Keratinocyte (primary cell): ENCODE measurements around the gene KRT31. TPM values are rescaled to one million over a fixed set of nuclear protein-coding genes. Genes with fewer than 3 reads are reported as not detected.
"Not testable (repeated sequence)": the region's sequence is repeated elsewhere in the genome, so short reads cannot be mapped to it uniquely, and the experiment has no call there.

Experiments used
- DNase-seq: peaks from one replicate; pipeline ENCODE4 v3.0.0-alpha.2; 2011; ENCODE audit warnings: low read depth, missing footprints, low spot score
- FAIRE-seq: peaks from 2 replicates; lab custom pipeline; 2011; peaks lifted over from hg19 to GRCh38; lab: Jason Lieb, UNC
- H2AFZ ChIP-seq: 2 replicates; pipeline ENCODE4 v1.6.0; 2012; ENCODE audit warnings: low read length, control low read depth, inconsistent platforms; ENCODE audit not compliant: control insufficient read depth
- H3K27ac ChIP-seq: 2 replicates; pipeline ENCODE4 v1.5.1; 2011; ENCODE audit warnings: low read length; ENCODE audit not compliant: control insufficient read depth, insufficient read depth
- H3K27me3 ChIP-seq: 3 replicates; pipeline ENCODE4 v1.6.0; 2011; ENCODE audit warnings: low read length; ENCODE audit not compliant: control insufficient read depth, insufficient read depth; ENCODE audit errors: extremely low read depth
- H3K36me3 ChIP-seq, 2 experiments: 2 replicates in 1 of 2; 3 replicates in 1 of 2; pipeline ENCODE4 v1.5.1; 2011; ENCODE audit warnings: low read length in 2 of 2, mild to moderate bottlenecking in 1 of 2; ENCODE audit not compliant: control insufficient read depth in 2 of 2, insufficient read depth in 2 of 2; ENCODE audit errors: extremely low read depth in 1 of 2
- H3K4me1 ChIP-seq: 3 replicates; pipeline ENCODE4 v1.5.1; 2011; ENCODE audit warnings: low read length; ENCODE audit not compliant: control insufficient read depth, insufficient read depth; ENCODE audit errors: extremely low read depth
- H3K4me2 ChIP-seq: 3 replicates; pipeline ENCODE4 v1.6.0; 2011; ENCODE audit warnings: low read depth, low read length; ENCODE audit not compliant: control insufficient read depth, insufficient read depth; ENCODE audit errors: extremely low read depth
- H3K4me3 ChIP-seq, 3 experiments: fragments of 200-600 bp in 1 of 3; sonication (generic) in 1 of 3; 2 replicates in 2 of 3; 3 replicates in 1 of 3; pipeline ENCODE4 v1.5.1; 2011 to 2016; ENCODE audit warnings: low read length in 3 of 3, mild to moderate bottlenecking in 3 of 3, control low read depth in 2 of 3, inconsistent platforms in 1 of 3, low read depth in 1 of 3, mixed read lengths in 1 of 3, mixed run types in 1 of 3, moderate library complexity in 1 of 3; ENCODE audit not compliant: control insufficient read depth in 2 of 3, insufficient read depth in 2 of 3; ENCODE audit errors: extremely low read depth in 1 of 3
- H3K79me2 ChIP-seq: 2 replicates; pipeline ENCODE4 v1.6.0; 2012; ENCODE audit warnings: low read length; ENCODE audit not compliant: control insufficient read depth, insufficient read depth
- H3K9ac ChIP-seq: 3 replicates; pipeline ENCODE4 v1.6.0; 2011; ENCODE audit warnings: low read length; ENCODE audit not compliant: control insufficient read depth, insufficient read depth; ENCODE audit errors: extremely low read depth
- H3K9me1 ChIP-seq: 3 replicates; pipeline ENCODE4 v1.6.0; 2011; ENCODE audit warnings: low read length; ENCODE audit not compliant: control insufficient read depth, insufficient read depth; ENCODE audit errors: extremely low read depth
- H3K9me3 ChIP-seq: 2 replicates; pipeline ENCODE4 v1.5.1; 2012; ENCODE audit warnings: low read depth, low read length; ENCODE audit not compliant: control insufficient read depth
- H4K20me1 ChIP-seq: 3 replicates; pipeline ENCODE4 v1.6.0; 2011; ENCODE audit warnings: low read length; ENCODE audit not compliant: control insufficient read depth, insufficient read depth; ENCODE audit errors: extremely low read depth
- EZH2 ChIP-seq: IDR thresholded peaks from one replicate; pipeline ENCODE4 v1.6.1; 2012; ENCODE audit warnings: inconsistent platforms, mild to moderate bottlenecking, low read length, moderate library complexity
- dilution Hi-C: fragments of 300-500 bp; cut with MboI; formaldehyde crosslinking; loops from one replicate; pipeline ENCODE4 v1.7.0; 2020; ENCODE audit warnings: low sequenced_read_pairs; ENCODE audit not compliant: extremely low pct_ligation_motif_present
- polyA plus RNA-seq, 5 experiments: library from polyadenylated mRNA; depleted of rRNA in 3 of 5; stranded (reverse) in 3 of 5; stranded (forward) in 1 of 5; unstranded in 1 of 5; fragments of >200 nt; gene quantifications; 1 replicate in 1 of 5; 2 replicates in 3 of 5; 3 replicates in 1 of 5; pipeline versions ENCODE4 v1.2.1 to v1.2.3, GENCODE V29; 2011 to 2012; ENCODE audit warnings: missing spikeins in 2 of 5, low read depth in 1 of 5, low replicate concordance in 1 of 5
- TF ChIP-seq, protein P1 (sequence below), 3 experiments: IDR thresholded peaks in 1 of 3; conservative IDR thresholded peaks in 1 of 3; optimal IDR thresholded peaks in 1 of 3; 2 replicates in 2 of 3; 3 replicates in 1 of 3; pipeline versions ENCODE3 to v1.5.1; 2011; ENCODE audit warnings: low read length in 3 of 3, mild to moderate bottlenecking in 3 of 3, moderate library complexity in 2 of 3, control low read depth in 1 of 3, inconsistent platforms in 1 of 3; ENCODE audit not compliant: insufficient read depth in 2 of 3; ENCODE audit errors: extremely low read depth in 1 of 3

Gene KRT31
- polyA plus RNA-seq, 1 donor (not counting 4 experiments of a cell fraction or from before 2014, with no cell fraction given): 24.9 TPM

- Histone ChIP-seq H3K9me3 (no peaks in the 10 kb centered on the region), H3K4me2 (no peak within 1 kb of the TSS), H2AFZ (no peak within 1 kb of the TSS), H4K20me1 (no peaks in the 10 kb centered on the region), H3K27ac (no peak within 1 kb of the TSS), H3K4me3 (no peak within 1 kb of the TSS), H3K9ac (no peak within 1 kb of the TSS), H3K36me3 (no peaks in the 10 kb centered on the region), H3K9me1 (no peaks in the 10 kb centered on the region), H3K4me1 (peaks cover 27% of the 10 kb centered on the region), H3K27me3 (no peaks in the 10 kb centered on the region), H3K79me2 (no peaks in the 10 kb centered on the region)
- no peak for TF ChIP-seq EZH2
- TF ChIP-seq, protein P1, sequence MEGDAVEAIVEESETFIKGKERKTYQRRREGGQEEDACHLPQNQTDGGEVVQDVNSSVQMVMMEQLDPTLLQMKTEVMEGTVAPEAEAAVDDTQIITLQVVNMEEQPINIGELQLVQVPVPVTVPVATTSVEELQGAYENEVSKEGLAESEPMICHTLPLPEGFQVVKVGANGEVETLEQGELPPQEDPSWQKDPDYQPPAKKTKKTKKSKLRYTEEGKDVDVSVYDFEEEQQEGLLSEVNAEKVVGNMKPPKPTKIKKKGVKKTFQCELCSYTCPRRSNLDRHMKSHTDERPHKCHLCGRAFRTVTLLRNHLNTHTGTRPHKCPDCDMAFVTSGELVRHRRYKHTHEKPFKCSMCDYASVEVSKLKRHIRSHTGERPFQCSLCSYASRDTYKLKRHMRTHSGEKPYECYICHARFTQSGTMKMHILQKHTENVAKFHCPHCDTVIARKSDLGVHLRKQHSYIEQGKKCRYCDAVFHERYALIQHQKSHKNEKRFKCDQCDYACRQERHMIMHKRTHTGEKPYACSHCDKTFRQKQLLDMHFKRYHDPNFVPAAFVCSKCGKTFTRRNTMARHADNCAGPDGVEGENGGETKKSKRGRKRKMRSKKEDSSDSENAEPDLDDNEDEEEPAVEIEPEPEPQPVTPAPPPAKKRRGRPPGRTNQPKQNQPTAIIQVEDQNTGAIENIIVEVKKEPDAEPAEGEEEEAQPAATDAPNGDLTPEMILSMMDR (optimal IDR thresholded peaks at IDR 0.05 in 1 of 3, IDR thresholded peaks at IDR 0.05 in 1 of 3, conservative IDR thresholded peaks at IDR 0.05 in 1 of 3; ENCODE audit: extremely low read depth in 1 of 3, insufficient read depth in 2 of 3, low read length in 3 of 3): no peak
- FAIRE-seq: no peak
- DNase-seq: no peak
- dilution Hi-C loops: no loop called here
Measured at GRCh38 chr17:41424111-41424635, 26.8 kb upstream of the KRT31 start, which contains the start of gene KRT37. Gene KRT37 (minus strand): TSS chr17:41424585. CDS start chr17:41424523, 62 bp downstream.

GRCh38 chr17:41422586-41422985, 25.2 kb upstream of the KRT31 start:
- H3K36me3 ChIP-seq, H3K79me2 ChIP-seq, H3K4me3 ChIP-seq, H3K27me3 ChIP-seq, H2AFZ ChIP-seq, FAIRE-seq, H4K20me1 ChIP-seq, dilution Hi-C loops, H3K9ac ChIP-seq, H3K9me3 ChIP-seq, H3K4me2 ChIP-seq, DNase-seq, H3K9me1 ChIP-seq, H3K27ac ChIP-seq: not testable (repeated sequence)
- H3K4me1 ChIP-seq: peaks cover 43% of the 10 kb centered on the region

DNA sequence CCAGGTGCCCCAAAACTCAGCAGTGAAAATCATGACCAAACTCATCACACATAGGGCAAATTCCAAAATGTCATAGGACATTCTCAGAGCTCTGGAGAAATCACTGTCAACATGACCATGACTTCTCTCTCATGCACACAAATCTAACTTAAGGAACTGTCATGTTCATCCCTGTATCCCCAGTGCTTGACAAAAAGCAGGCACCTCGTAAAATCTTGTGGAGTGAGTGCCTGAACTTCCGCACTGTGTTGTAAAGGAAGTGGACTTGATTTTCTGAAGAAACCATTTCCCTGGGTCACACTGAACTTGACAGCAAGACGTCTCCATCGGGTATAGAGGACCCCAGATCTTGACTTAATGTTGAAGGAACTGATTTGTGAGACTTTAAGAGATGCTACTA, 24.2 kb upstream of the KRT31 start:
- H3K9me1 ChIP-seq: peaks cover 2% of the 10 kb centered on the region
- H3K4me1 ChIP-seq: peaks cover 48% of the 10 kb centered on the region
- peak overlapping the region; percentile 88 for H3K27ac ChIP-seq
- H3K9me3 ChIP-seq: no peaks in the 10 kb centered on the region
- H3K4me2 ChIP-seq: peak overlapping the region; percentile 46
- no peak overlapping the region for H3K4me3 ChIP-seq
- no peaks in the 10 kb centered on the region for H3K27me3 ChIP-seq
- H2AFZ ChIP-seq: no peak overlapping the region
- H3K9ac ChIP-seq: peak overlapping the region; percentile 58
- TF ChIP-seq EZH2: no peak
- TF ChIP-seq, protein P1 (optimal IDR thresholded peaks at IDR 0.05 in 1 of 3, IDR thresholded peaks at IDR 0.05 in 1 of 3, conservative IDR thresholded peaks at IDR 0.05 in 1 of 3; ENCODE audit: extremely low read depth in 1 of 3, insufficient read depth in 2 of 3, low read length in 3 of 3): no peak
- no peaks in the 10 kb centered on the region for H3K79me2 ChIP-seq
- H3K36me3 ChIP-seq: no peaks in the 10 kb centered on the region
- dilution Hi-C loops: no loop called here
- DNase-seq: no peak
- H4K20me1 ChIP-seq: no peaks in the 10 kb centered on the region
- no peak for FAIRE-seq
